Activated T-cell treated with anti-CD3 and anti-CD28 coated beads, Interleukin-2, amount 50 U/mL, for 4 hours (primary cell): ENCODE data around the gene PDE8B. TPM values are rescaled to one million over a fixed set of nuclear protein-coding genes. Genes with fewer than 3 reads are reported as not detected.

Source experiments
- ATAC-seq, 2 donors: fragments of 200-7000 bp; cut with Tn5 transposase; one replicate each; pipeline ENCODE4 v1.10.0; 2021
- DNase-seq: peaks from one replicate; pipeline ENCODE4 v3.0.0-alpha.2; 2020
- H3K27me3 Mint-ChIP-seq: one replicate; pipeline ENCODE4 v1.8.0; 2021; ENCODE audit warnings: low read depth, mixed read lengths
- H3K36me3 Mint-ChIP-seq: one replicate; pipeline ENCODE4 v1.8.0; 2022; ENCODE audit warnings: mixed read lengths; ENCODE audit not compliant: insufficient read depth
- H3K4me1 Mint-ChIP-seq: one replicate; pipeline ENCODE4 v1.8.0; 2021; ENCODE audit warnings: low read depth, mixed read lengths
- H3K4me3 Mint-ChIP-seq: one replicate; pipeline ENCODE4 v1.8.0; 2021; ENCODE audit warnings: mild to moderate bottlenecking, moderate library complexity, mixed read lengths
- H3K9me3 Mint-ChIP-seq: one replicate; pipeline ENCODE4 v1.8.0; 2021; ENCODE audit warnings: mixed read lengths
- total RNA-seq, 3 donors: library from RNA; stranded (reverse); gene quantifications; one replicate each; pipeline ENCODE4 v1.2.1, GENCODE V29; 2021

PDE8B gene
- total RNA-seq, 3 donors from 2014 or later: not detected

GRCh38 chr5:77267496-77267895 lies 57.0 kb downstream of the PDE8B start:
- no peak overlapping the region for H3K4me3 Mint-ChIP-seq
- H3K36me3 Mint-ChIP-seq: no peaks in the 10 kb centered on the region
- DNase-seq (no peak), ATAC-seq (no peak)
- H3K27me3 Mint-ChIP-seq: no peaks in the 10 kb centered on the region
- no peaks in the 10 kb centered on the region for H3K9me3 Mint-ChIP-seq
- H3K4me1 Mint-ChIP-seq: no peaks in the 10 kb centered on the region

GRCh38 chr5:77272206-77272605 lies 61.7 kb downstream of the PDE8B start:
- Mint-ChIP-seq H3K36me3 (no peaks in the 10 kb centered on the region), H3K27me3 (no peaks in the 10 kb centered on the region), H3K9me3 (no peaks in the 10 kb centered on the region), H3K4me1 (peaks cover 4% of the 10 kb centered on the region), H3K4me3 (no peak overlapping the region)
- DNase-seq: no peak
- ATAC-seq: no peak

- ATAC-seq (no peak), DNase-seq (no peak)
- H3K4me1 Mint-ChIP-seq: peaks cover 14% of the 10 kb centered on the region
- H3K36me3 Mint-ChIP-seq: no peaks in the 10 kb centered on the region
- no peaks in the 10 kb centered on the region for H3K27me3 Mint-ChIP-seq
- no peaks in the 10 kb centered on the region for H3K9me3 Mint-ChIP-seq
- H3K4me3 Mint-ChIP-seq: no peak overlapping the region
Observed at GRCh38 chr5:77277759-77278158, 67.3 kb downstream of the PDE8B start.

GRCh38 chr5:77280036-77280435 lies 69.6 kb downstream of the PDE8B start:
- Mint-ChIP-seq H3K4me3 (no peak overlapping the region), H3K4me1 (peaks cover 14% of the 10 kb centered on the region), H3K27me3 (no peaks in the 10 kb centered on the region), H3K36me3 (no peaks in the 10 kb centered on the region), H3K9me3 (no peaks in the 10 kb centered on the region)
- ATAC-seq (no peak), DNase-seq (no peak)

GRCh38 chr5:77281969-77282336 lies 71.5 kb downstream of the PDE8B start:
- H3K4me1 Mint-ChIP-seq: peaks cover 11% of the 10 kb centered on the region
- H3K9me3 Mint-ChIP-seq: no peaks in the 10 kb centered on the region
- DNase-seq: no peak
- ATAC-seq: no peak
- H3K4me3 Mint-ChIP-seq: no peak overlapping the region
- no peaks in the 10 kb centered on the region for H3K27me3 Mint-ChIP-seq
- no peaks in the 10 kb centered on the region for H3K36me3 Mint-ChIP-seq

- H3K4me1 Mint-ChIP-seq: peaks cover 7% of the 10 kb centered on the region
- H3K4me3 Mint-ChIP-seq: no peak overlapping the region
- H3K9me3 Mint-ChIP-seq: no peaks in the 10 kb centered on the region
- no peaks in the 10 kb centered on the region for H3K36me3 Mint-ChIP-seq
- DNase-seq: no peak
- no peak for ATAC-seq
- no peaks in the 10 kb centered on the region for H3K27me3 Mint-ChIP-seq
Observed at GRCh38 chr5:77282337-77283027, 72.0 kb downstream of the PDE8B start.

- ATAC-seq: no peak
- Mint-ChIP-seq H3K4me3 (no peak overlapping the region), H3K4me1 (no peaks in the 10 kb centered on the region), H3K27me3 (peaks cover 2% of the 10 kb centered on the region), H3K36me3 (no peaks in the 10 kb centered on the region), H3K9me3 (no peaks in the 10 kb centered on the region)
- no peak for DNase-seq
Observed at GRCh38 chr5:77285251-77285841, 74.9 kb downstream of the PDE8B start.

- Mint-ChIP-seq H3K36me3 (no peaks in the 10 kb centered on the region), H3K9me3 (no peaks in the 10 kb centered on the region), H3K4me1 (no peaks in the 10 kb centered on the region), H3K4me3 (no peak overlapping the region), H3K27me3 (peaks cover 5% of the 10 kb centered on the region)
- ATAC-seq (no peak), DNase-seq (no peak)
Observed at GRCh38 chr5:77292026-77292757, 81.7 kb downstream of the PDE8B start.

GRCh38 chr5:77294185-77294584 lies 83.7 kb downstream of the PDE8B start:
- Mint-ChIP-seq H3K27me3 (peaks cover 5% of the 10 kb centered on the region), H3K36me3 (no peaks in the 10 kb centered on the region), H3K4me1 (no peaks in the 10 kb centered on the region), H3K4me3 (no peak overlapping the region), H3K9me3 (no peaks in the 10 kb centered on the region)
- DNase-seq (no peak), ATAC-seq (no peak)

- Mint-ChIP-seq H3K4me1 (no peaks in the 10 kb centered on the region), H3K27me3 (peaks cover 2% of the 10 kb centered on the region), H3K4me3 (no peak overlapping the region), H3K36me3 (no peaks in the 10 kb centered on the region), H3K9me3 (no peaks in the 10 kb centered on the region)
- DNase-seq (no peak), ATAC-seq (no peak)
Observed at GRCh38 chr5:77295863-77296378, 85.4 kb downstream of the PDE8B start.

- no peak for DNase-seq
- no peaks in the 10 kb centered on the region for H3K9me3 Mint-ChIP-seq
- H3K4me3 Mint-ChIP-seq: no peak overlapping the region
- no peaks in the 10 kb centered on the region for H3K4me1 Mint-ChIP-seq
- ATAC-seq: no peak
- no peaks in the 10 kb centered on the region for H3K36me3 Mint-ChIP-seq
- H3K27me3 Mint-ChIP-seq: peaks cover 2% of the 10 kb centered on the region
Observed at GRCh38 chr5:77298146-77298545, 87.7 kb downstream of the PDE8B start.

- H3K36me3 Mint-ChIP-seq: no peaks in the 10 kb centered on the region
- no peaks in the 10 kb centered on the region for H3K27me3 Mint-ChIP-seq
- no peak overlapping the region for H3K4me3 Mint-ChIP-seq
- ATAC-seq (no peak), DNase-seq (no peak)
- H3K9me3 Mint-ChIP-seq: no peaks in the 10 kb centered on the region
- H3K4me1 Mint-ChIP-seq: no peaks in the 10 kb centered on the region
Observed at GRCh38 chr5:77300451-77300850, 90.0 kb downstream of the PDE8B start.

GRCh38 chr5:77301447-77301883 lies 91.0 kb downstream of the PDE8B start:
- Mint-ChIP-seq H3K9me3 (no peaks in the 10 kb centered on the region), H3K27me3 (no peaks in the 10 kb centered on the region), H3K4me3 (no peak overlapping the region), H3K36me3 (no peaks in the 10 kb centered on the region), H3K4me1 (no peaks in the 10 kb centered on the region)
- no peak for DNase-seq
- no peak for ATAC-seq

- ATAC-seq (no peak), DNase-seq (no peak)
- Mint-ChIP-seq H3K4me3 (no peak overlapping the region), H3K9me3 (no peaks in the 10 kb centered on the region), H3K36me3 (no peaks in the 10 kb centered on the region), H3K4me1 (no peaks in the 10 kb centered on the region), H3K27me3 (no peaks in the 10 kb centered on the region)
Observed at GRCh38 chr5:77302247-77302646, 91.8 kb downstream of the PDE8B start.

GRCh38 chr5:77302653-77303052 lies 92.2 kb downstream of the PDE8B start:
- H3K4me1 Mint-ChIP-seq: no peaks in the 10 kb centered on the region
- no peaks in the 10 kb centered on the region for H3K27me3 Mint-ChIP-seq
- H3K36me3 Mint-ChIP-seq: no peaks in the 10 kb centered on the region
- H3K4me3 Mint-ChIP-seq: no peak overlapping the region
- H3K9me3 Mint-ChIP-seq: no peaks in the 10 kb centered on the region
- DNase-seq (no peak), ATAC-seq (no peak)
